OCI-LY7 (cell line): ENCODE data around the gene PCDH9. TPM values are rescaled to one million over a fixed set of nuclear protein-coding genes. Genes with fewer than 3 reads are reported as not detected.

Source experiments
- BruUV-seq: library from RNA; stranded (reverse); fragments of 400-500 nt; replicated peaks from 2 replicates; lab custom pipeline; 2021; lab: Mats Ljungman, UMichigan
- CTCF ChIA-PET: fragments of 300-600 bp; sonication (Branson Sonifier 250); formaldehyde crosslinking; loops from one replicate; lab custom pipeline; 2022; ENCODE audit warnings: antibody characterized with exemption; ENCODE audit not compliant: unreplicated experiment; lab: Charles Lee
- POLR2A ChIA-PET: fragments of 300-600 bp; sonication (Branson Sonifier 250); formaldehyde crosslinking; loops from one replicate; lab custom pipeline; 2022; ENCODE audit warnings: antibody characterized with exemption; lab: Charles Lee
- DNase-seq: peaks from one replicate; pipeline ENCODE4 v3.0.0-alpha.2; 2015; ENCODE audit warnings: low spot score
- H2AFZ ChIP-seq: fragments of 200-600 bp; sonication (generic), shearing (Covaris generic); 2 replicates; pipeline ENCODE4 v1.6.1; 2014; ENCODE audit warnings: mild to moderate bottlenecking, antibody characterized with exemption, low read length, moderate library complexity
- H3K27ac ChIP-seq: fragments of 200-600 bp; sonication (generic); 2 replicates; pipeline ENCODE4 v1.5.1; 2014; ENCODE audit warnings: mixed run types, low read depth, mild to moderate bottlenecking, moderate library complexity, low read length, inconsistent platforms; ENCODE audit not compliant: poor library complexity, severe bottlenecking
- H3K36me3 ChIP-seq: fragments of 200-600 bp; sonication (generic); 2 replicates; pipeline ENCODE4 v1.6.1; 2014; ENCODE audit warnings: mild to moderate bottlenecking, antibody characterized with exemption, low read length, moderate library complexity, mixed read lengths; ENCODE audit not compliant: insufficient read depth
- H3K4me1 ChIP-seq: fragments of 200-600 bp; sonication (generic); 2 replicates; pipeline ENCODE4 v1.5.1; 2014; ENCODE audit warnings: mild to moderate bottlenecking, low read length; ENCODE audit not compliant: insufficient read depth, poor library complexity, severe bottlenecking
- H3K4me2 ChIP-seq: fragments of 200-600 bp; sonication (generic); 2 replicates; pipeline ENCODE4 v1.6.1; 2014; ENCODE audit warnings: mild to moderate bottlenecking, low read length
- H3K4me3 ChIP-seq: fragments of 200-600 bp; sonication (generic); 2 replicates; pipeline ENCODE4 v1.5.1; 2014; ENCODE audit warnings: mild to moderate bottlenecking, low read depth, low read length; ENCODE audit not compliant: poor library complexity, severe bottlenecking
- H3K79me2 ChIP-seq: fragments of 200-600 bp; sonication (generic); 2 replicates; pipeline ENCODE4 v1.6.1; 2016; ENCODE audit warnings: low read depth, mild to moderate bottlenecking, low read length, moderate library complexity, mixed read lengths; ENCODE audit not compliant: insufficient read depth
- H3K9me2 ChIP-seq: fragments of 200-600 bp; sonication (generic); 2 replicates; pipeline ENCODE4 v1.6.1; 2016; ENCODE audit warnings: mild to moderate bottlenecking, low read length, mixed read lengths; ENCODE audit not compliant: insufficient read depth
- H3K9me3 ChIP-seq: fragments of 200-600 bp; sonication (generic); 2 replicates; pipeline ENCODE4 v1.6.1; 2014; ENCODE audit warnings: mild to moderate bottlenecking, mixed run types, low read length, mixed read lengths
- H4K20me1 ChIP-seq: fragments of 200-600 bp; sonication (generic); 2 replicates; pipeline ENCODE4 v1.6.1; 2014; ENCODE audit warnings: mild to moderate bottlenecking, antibody characterized with exemption, low read length, moderate library complexity, mixed read lengths; ENCODE audit not compliant: insufficient read depth
- CTCF ChIP-seq: fragments of 200-600 bp; sonication (generic); conservative IDR thresholded peaks from 2 replicates; pipeline ENCODE4 v1.5.1; 2014; ENCODE audit warnings: mild to moderate bottlenecking, antibody characterized with exemption, low read length, moderate library complexity, mixed read lengths
- EZH2phosphoT487 ChIP-seq: fragments of 200-600 bp; sonication (generic); IDR thresholded peaks from 2 replicates; pipeline ENCODE4 v1.6.1; 2018; ENCODE audit warnings: low read depth, borderline replicate concordance, mild to moderate bottlenecking, mixed run types, antibody characterized with exemption, low read length, moderate library complexity, mixed read lengths
- intact Hi-C: fragments of 100-400 bp; cut with micrococcal nuclease; formaldehyde crosslinking; loops from one replicate; pipeline ENCODE4 v1.10.0; 2022; ENCODE audit not compliant: unreplicated experiment
- total RNA-seq, 2 experiments: library from RNA; depleted of rRNA in 1 of 2; stranded (reverse); fragments of >200 nt in 1 of 2; shearing (Covaris generic) in 1 of 2; gene quantifications; 2 replicates each; pipeline ENCODE4 v1.2.3, GENCODE V29; 2014 to 2022

The PCDH9 gene
- total RNA-seq, 2 experiments from 2014 or later = 20.1 to 26.0 TPM

- CTCF ChIA-PET = no interaction called here
- BruUV-seq = no TSS peak
- H3K4me3 ChIP-seq = no peak overlapping the region
- H3K27ac ChIP-seq = no peak overlapping the region
- intact Hi-C loops = no loop called here
- no peak overlapping the region for H3K4me2 ChIP-seq
- no peaks in the 10 kb centered on the region for H4K20me1 ChIP-seq
- H3K9me2 ChIP-seq = no peaks in the 10 kb centered on the region
- H2AFZ ChIP-seq = peak overlapping the region; percentile 18; the same call in 1 of the 2 replicates
- POLR2A ChIA-PET = interaction anchor here (0.7 to 0.9 kb wide), 4 partner anchors 11 to 92 kb away, joined by 3 to 5 read pairs (median 3); no protein-coding TSS in a partner anchor
- TF ChIP-seq EZH2phosphoT487 = no peak
- no peak for TF ChIP-seq CTCF
- H3K9me3 ChIP-seq = peaks cover 3% of the 10 kb centered on the region; the same call in 1 of the 2 replicates
- H3K4me1 ChIP-seq = peaks cover 17% of the 10 kb centered on the region
- DNase-seq = no peak
- no peaks in the 10 kb centered on the region for H3K36me3 ChIP-seq
- no peaks in the 10 kb centered on the region for H3K79me2 ChIP-seq
Measured at GRCh38 chr13:66826398-66826797, 403.7 kb downstream of the PCDH9 start.

DNA sequence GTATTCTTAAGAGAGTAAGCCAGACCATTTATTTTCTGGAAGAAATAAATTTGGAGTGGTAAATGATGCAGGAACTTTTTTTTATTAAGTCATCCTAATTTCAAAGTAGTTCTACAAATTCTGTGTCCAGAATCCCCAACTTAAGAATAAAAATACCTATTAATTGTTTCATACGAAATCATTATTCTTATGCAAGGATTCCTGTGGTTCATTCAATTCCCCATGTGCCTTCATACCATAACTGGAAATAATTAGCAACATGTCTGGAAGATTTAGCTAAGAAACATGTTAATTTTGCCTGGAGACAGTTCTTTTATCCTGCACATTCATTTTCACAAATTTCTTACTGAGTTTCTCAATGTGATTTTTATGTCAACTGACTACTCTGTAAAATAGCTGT is 408.6 kb downstream of the PCDH9 start:
- H4K20me1 ChIP-seq = no peaks in the 10 kb centered on the region
- H3K27ac ChIP-seq = no peak overlapping the region
- no peaks in the 10 kb centered on the region for H3K9me2 ChIP-seq
- no peak overlapping the region for H2AFZ ChIP-seq
- H3K4me3 ChIP-seq = no peak overlapping the region
- intact Hi-C loops = no loop called here
- BruUV-seq = no TSS peak
- H3K9me3 ChIP-seq = peaks cover 14% of the 10 kb centered on the region; the same call in 1 of the 2 replicates
- ChIA-PET POLR2A (interaction anchor here (0.6 to 1.7 kb wide), 10 partner anchors 9 to 677 kb away, joined by 3 to 8 read pairs (median 4); no protein-coding TSS in a partner anchor), CTCF (no interaction called here)
- H3K4me2 ChIP-seq = no peak overlapping the region
- H3K4me1 ChIP-seq = peaks cover under 1% of the 10 kb centered on the region
- no peaks in the 10 kb centered on the region for H3K79me2 ChIP-seq
- no peaks in the 10 kb centered on the region; the same call in 1 of the 2 replicates for H3K36me3 ChIP-seq
- DNase-seq = no peak
- no peak for TF ChIP-seq EZH2phosphoT487
- no peak for TF ChIP-seq CTCF

- peaks cover 3% of the 10 kb centered on the region; the same call in 1 of the 2 replicates for H3K9me3 ChIP-seq
- no peaks in the 10 kb centered on the region for H4K20me1 ChIP-seq
- ChIA-PET CTCF (no interaction called here), POLR2A (no interaction called here)
- TF ChIP-seq CTCF (no peak), EZH2phosphoT487 (no peak)
- H3K9me2 ChIP-seq = no peaks in the 10 kb centered on the region
- no peak overlapping the region for H3K27ac ChIP-seq
- no peaks in the 10 kb centered on the region for H3K4me1 ChIP-seq
- H3K36me3 ChIP-seq = no peaks in the 10 kb centered on the region
- no peak overlapping the region for H3K4me2 ChIP-seq
- H3K79me2 ChIP-seq = no peaks in the 10 kb centered on the region
- intact Hi-C loops = no loop called here
- H2AFZ ChIP-seq = no peak overlapping the region
- H3K4me3 ChIP-seq = no peak overlapping the region
- no peak for DNase-seq
- BruUV-seq = no TSS peak
Measured at GRCh38 chr13:66811455-66811854, 418.7 kb downstream of the PCDH9 start.
